Activated naive CD4-positive, alpha-beta T cell treated with anti-CD3 and anti-CD28 coated beads, Interleukin-2, amount 50 U/mL, for 16 hours (primary cell): ENCODE measurements around the gene RNPS1.

Experiments used
- DNase-seq: peaks from one replicate; pipeline ENCODE4 v3.0.0-alpha.2; 2020

RNPS1 gene

DNA sequence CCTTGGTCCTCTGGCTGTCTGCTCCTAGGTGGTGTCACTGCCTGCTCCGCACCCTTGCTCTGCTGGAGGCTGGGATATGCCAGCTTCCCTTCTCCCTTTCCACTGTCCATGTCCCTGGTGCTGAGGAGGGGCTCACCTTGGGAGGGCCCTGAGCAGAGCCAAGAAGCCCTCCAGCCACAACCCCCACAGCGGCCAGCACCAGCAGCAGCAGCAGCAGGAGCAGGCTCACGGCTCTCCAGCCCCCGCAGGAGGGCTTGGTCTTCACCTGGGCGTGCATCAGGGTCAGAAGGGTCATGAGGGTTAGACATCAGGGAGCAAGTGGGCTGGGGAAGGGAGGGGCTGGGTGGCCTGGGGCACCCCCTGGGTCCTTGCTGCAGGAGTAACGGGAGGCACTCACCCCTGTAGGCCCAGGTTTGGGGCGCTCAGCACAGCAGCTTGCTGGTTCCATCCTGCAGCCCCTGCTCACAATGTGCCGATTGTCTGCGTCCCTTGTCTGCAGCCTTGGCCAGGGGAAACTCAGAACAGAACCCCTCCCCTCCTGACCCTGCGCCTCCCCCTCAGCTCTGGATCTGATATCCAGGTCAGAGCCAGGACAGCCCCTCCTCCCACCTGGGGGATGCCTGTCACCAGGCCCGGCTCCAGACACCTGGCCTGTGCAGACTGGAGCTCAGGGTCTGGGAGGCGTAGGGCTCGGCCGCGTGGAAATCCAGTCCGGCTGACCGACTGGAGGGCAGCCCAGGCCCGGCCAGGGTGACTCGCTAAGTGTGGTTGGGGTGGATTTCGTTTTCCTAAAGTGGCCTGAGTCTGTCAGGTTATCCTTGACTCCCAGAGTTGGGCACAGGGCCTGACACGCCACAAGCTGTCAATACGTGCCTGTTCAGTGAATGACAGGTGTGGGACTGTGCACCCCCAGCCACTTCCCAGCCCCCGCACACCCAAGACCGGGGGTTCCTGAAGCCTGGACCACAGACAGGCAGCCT is 57.2 kb downstream of the RNPS1 start, which contains the start of gene BRICD5:
TSS of gene BRICD5 (minus strand) at position 478 of the 980 bp plus-strand sequence. CDS start at position 448, 30 bp downstream.
- DNase-seq, result no peak

DNA sequence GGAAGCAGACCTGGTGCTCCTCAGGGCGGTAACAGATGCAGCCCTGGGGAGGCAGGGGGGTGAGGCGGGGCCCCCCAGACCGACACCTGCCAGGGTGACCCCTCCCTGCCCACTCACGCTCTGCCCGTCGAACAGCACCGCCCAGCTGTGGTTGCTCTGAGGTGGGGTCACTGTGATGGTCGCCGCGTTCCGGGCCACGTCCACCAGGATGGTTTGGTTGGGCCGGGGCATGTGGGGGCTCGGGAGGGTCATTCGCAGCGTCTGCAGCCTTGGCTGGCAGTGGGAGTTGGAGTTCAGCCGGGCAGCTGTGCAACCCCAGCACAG is 58.0 kb downstream of the RNPS1 start:
- no peak for DNase-seq

GRCh38 chr16:2209258-2210008 is 58.5 kb downstream of the RNPS1 start:
- no peak for DNase-seq

GRCh38 chr16:2208772-2209171 is 59.2 kb downstream of the RNPS1 start:
- no peak for DNase-seq

DNA sequence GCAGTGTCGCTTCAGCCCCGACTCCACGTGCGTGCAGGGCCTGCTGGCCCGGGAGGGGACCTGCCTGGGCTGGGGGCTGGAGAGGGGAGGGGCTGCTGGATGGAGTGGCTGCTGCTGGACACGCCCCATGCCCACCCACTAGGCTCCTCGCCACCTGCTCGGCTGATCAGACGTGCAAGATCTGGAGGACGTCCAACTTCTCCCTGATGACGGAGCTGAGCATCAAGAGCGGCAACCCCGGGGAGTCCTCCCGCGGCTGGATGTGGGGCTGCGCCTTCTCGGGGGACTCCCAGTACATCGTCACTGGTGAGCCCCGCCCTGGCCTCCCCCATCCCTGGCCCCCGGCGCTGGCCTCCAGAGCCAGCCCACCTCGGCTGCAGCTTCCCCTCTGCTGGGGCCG is 59.6 kb downstream of the RNPS1 start:
- DNase-seq, result no peak

- DNase-seq, result no peak
Measured at GRCh38 chr16:2207872-2208271, 60.1 kb downstream of the RNPS1 start.

- no peak for DNase-seq
Measured at GRCh38 chr16:2206780-2207433, 61.0 kb downstream of the RNPS1 start.

- no peak for DNase-seq
Measured at GRCh38 chr16:2206420-2206779, 61.5 kb downstream of the RNPS1 start.

GRCh38 chr16:2205967-2206313 is 62.0 kb downstream of the RNPS1 start:
- DNase-seq, result no peak

GRCh38 chr16:2205104-2205966 is 62.6 kb downstream of the RNPS1 start, which contains the start of gene MLST8:
TSS of gene MLST8 (plus strand) at chr16:2205454. CDS start at chr16:2206086, 632 bp downstream.
- peak; percentile 91 for DNase-seq

DNA sequence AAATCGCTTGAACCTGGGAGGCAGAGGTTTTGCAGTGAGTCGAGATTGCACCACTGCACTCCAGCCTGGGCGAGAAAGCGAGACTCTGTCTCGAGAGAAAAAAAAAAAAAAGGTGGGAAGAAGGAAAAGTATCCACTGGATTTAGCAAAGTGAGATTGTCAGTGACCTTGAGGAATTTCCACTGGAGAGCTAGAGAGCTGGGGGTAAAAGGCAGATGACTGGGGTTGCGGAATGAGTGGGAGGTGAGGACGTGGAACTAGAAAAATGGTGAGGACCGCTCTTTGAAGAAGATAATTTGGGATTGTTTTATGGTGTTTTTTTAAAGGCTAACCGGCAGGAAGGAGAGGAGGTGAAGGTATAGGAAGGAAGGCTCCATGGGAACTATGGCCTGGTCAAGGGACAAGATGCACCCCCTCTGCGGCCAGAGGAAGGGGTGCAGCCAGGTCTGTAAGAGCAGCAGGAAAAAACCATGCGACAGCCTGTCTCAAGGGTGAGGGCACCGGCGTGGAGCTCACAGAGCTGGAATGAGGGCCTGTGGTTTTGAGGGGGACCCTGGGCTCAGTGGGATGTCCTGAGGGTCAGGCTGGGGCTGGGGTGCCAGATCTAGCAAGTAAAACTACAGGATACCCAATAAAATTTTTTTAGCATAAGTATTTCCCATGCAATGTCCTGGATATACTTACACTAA is 63.4 kb downstream of the RNPS1 start:
- DNase-seq, result no peak
